ENCODE data around the gene SLIT3.
"Not testable (repeated sequence)": the region's sequence is repeated elsewhere in the genome, so short reads cannot be mapped to it uniquely, and the experiment has no call there.

SLIT3 gene

DNA sequence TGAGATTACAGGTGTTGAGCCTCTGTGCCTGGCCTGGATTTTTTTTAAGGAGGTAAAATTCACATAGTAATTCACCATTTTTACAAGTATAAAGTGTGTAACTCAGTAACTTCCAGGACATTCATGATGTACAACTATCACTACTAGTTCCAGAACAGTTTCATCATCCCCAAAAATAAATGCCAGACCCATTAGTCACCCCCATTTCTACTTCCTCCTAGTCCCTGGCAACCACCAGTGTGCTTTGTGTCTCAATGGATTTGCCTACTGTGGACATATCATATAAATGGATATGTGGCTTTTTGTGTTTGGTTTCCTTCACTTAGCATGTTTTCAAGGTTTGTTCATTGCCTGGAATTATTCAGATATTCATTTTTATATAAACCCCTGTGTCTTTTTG is 649.3 kb downstream of the SLIT3 start:
- H3K27ac ChIP-seq: no peak overlapping the region
- TF ChIP-seq, protein P1, sequence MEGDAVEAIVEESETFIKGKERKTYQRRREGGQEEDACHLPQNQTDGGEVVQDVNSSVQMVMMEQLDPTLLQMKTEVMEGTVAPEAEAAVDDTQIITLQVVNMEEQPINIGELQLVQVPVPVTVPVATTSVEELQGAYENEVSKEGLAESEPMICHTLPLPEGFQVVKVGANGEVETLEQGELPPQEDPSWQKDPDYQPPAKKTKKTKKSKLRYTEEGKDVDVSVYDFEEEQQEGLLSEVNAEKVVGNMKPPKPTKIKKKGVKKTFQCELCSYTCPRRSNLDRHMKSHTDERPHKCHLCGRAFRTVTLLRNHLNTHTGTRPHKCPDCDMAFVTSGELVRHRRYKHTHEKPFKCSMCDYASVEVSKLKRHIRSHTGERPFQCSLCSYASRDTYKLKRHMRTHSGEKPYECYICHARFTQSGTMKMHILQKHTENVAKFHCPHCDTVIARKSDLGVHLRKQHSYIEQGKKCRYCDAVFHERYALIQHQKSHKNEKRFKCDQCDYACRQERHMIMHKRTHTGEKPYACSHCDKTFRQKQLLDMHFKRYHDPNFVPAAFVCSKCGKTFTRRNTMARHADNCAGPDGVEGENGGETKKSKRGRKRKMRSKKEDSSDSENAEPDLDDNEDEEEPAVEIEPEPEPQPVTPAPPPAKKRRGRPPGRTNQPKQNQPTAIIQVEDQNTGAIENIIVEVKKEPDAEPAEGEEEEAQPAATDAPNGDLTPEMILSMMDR (conservative IDR thresholded peaks at IDR 0.05): no peak

DNA sequence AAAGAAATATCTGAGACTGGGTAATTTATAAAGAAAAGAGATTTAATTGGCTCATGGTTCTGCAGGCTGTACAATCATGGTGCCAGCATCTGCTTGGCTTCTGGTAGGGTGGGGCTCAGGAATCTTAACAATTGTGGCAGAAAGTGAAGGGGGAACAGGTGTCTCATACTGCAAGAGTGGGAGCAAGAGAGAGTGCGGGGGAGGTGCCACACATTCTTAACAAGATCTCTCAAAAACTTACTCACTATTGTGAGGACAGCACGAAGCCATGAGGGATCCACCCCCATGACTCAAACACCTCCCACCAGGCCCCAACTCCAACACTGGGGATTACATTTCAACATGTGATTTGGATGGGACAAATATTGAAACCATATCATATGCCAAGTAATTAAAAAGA is 651.6 kb downstream of the SLIT3 start:
- TF ChIP-seq, protein P1 (conservative IDR thresholded peaks at IDR 0.05): no peak
- no peak overlapping the region for H3K27ac ChIP-seq

DNA sequence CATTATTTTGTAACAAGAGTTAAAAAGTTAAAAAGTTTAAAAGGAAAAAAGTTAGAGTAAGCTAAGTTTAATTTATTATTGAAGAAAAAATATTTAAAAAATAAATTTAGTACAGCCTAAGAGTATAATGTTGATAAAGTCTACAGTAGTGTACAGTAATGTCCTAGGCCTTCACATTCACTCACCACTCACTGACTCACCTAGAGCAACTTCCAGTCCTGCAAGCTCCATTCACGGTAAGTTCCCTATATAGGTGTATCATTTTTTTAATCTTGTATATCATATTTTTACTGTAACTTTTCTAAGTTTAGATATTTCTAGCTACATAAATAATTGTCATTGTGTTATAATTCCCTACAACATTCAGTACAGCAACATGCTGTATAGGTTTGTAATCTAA is 652.4 kb downstream of the SLIT3 start:
- TF ChIP-seq, protein P1 (conservative IDR thresholded peaks at IDR 0.05): no peak
- H3K27ac ChIP-seq: no peak overlapping the region

GRCh38 chr5:168648016-168648415 is 652.9 kb downstream of the SLIT3 start:
- TF ChIP-seq, protein P1 (conservative IDR thresholded peaks at IDR 0.05): no peak
- H3K27ac ChIP-seq: no peak overlapping the region

DNA sequence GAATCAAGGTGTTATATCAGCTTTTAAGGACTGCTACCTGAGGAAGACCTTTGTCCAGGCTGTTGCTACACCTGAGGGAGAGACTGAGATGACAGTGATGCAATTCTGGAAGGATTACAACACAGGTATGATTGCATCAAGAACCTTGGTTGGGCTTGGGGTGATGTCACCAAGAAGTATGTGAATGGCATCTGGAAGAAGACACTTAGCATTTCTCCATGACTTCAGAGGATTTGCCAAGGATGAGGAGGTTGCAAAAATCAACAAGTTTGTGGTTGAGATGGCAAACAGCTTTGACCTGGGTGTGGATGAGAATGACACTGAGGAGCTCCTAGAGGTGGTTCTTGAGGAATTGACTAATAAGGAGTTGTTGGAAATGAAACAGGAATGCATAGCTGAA is 653.9 kb downstream of the SLIT3 start:
- H3K27ac ChIP-seq: no peak overlapping the region

GRCh38 chr5:168646335-168646734 is 654.6 kb downstream of the SLIT3 start:
- H3K27ac ChIP-seq: no peak overlapping the region
- TF ChIP-seq, protein P1 (conservative IDR thresholded peaks at IDR 0.05): no peak

More for the DNA sequence above, 653.9 kb downstream of the SLIT3 start:
- TF ChIP-seq, protein P1 (conservative IDR thresholded peaks at IDR 0.05): no peak

DNA sequence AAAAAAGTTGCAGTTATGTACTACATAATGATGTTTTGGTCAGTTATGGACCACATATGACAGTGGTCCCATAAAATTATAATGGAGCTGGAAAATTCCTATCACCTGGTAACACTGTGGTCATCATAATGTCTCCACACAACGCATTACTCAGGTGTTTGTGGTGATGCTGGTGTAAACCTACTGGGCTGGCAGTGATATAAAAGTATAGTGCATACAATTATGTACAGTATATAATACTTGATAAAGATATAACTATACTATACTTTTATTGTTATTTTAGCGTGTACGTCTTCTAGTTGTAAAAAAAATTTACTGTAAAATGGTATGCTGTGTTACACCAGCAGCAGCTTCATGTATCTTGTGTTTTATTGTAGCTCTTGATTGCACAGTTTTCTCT is 655.7 kb downstream of the SLIT3 start:
- no peak overlapping the region for H3K27ac ChIP-seq
- TF ChIP-seq, protein P1 (conservative IDR thresholded peaks at IDR 0.05): no peak

- no peak overlapping the region for H3K27ac ChIP-seq
- TF ChIP-seq, protein P1 (conservative IDR thresholded peaks at IDR 0.05): no peak
These were observed 658.9 kb downstream of the SLIT3 start for GRCh38 chr5:168642019-168642418.

DNA sequence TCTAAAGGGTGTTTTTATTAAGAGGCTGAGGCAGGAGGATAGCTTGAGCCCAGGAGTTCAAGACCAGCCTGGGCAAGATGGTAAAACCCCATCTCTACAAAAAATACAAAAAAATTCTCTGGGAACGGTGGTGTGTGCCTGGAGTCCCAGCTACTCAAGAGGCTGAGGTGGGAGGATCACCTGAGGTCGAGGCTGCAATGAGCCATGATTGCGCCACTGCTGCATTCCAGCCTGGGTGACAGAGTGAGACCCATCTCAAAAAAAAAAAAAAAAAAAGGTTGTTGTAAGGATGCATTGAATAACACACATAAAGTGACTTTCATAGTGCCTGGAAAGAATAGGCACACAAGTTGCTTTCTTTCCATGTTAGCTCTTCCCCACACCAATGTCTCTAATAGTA is 662.1 kb downstream of the SLIT3 start:
- H3K27ac ChIP-seq: not testable (repeated sequence)

Measured in VCaP (cell line).